GM21360 (cell line): ENCODE data around the gene ZKSCAN8.

Experiments
- ATAC-seq: cut with Tn5 transposase; IDR thresholded peaks from one replicate; pipeline ENCODE4 v1.9.1; 2021; ENCODE audit warnings: mild to moderate bottlenecking, moderate library complexity; ENCODE audit not compliant: unreplicated experiment

Gene ZKSCAN8

DNA sequence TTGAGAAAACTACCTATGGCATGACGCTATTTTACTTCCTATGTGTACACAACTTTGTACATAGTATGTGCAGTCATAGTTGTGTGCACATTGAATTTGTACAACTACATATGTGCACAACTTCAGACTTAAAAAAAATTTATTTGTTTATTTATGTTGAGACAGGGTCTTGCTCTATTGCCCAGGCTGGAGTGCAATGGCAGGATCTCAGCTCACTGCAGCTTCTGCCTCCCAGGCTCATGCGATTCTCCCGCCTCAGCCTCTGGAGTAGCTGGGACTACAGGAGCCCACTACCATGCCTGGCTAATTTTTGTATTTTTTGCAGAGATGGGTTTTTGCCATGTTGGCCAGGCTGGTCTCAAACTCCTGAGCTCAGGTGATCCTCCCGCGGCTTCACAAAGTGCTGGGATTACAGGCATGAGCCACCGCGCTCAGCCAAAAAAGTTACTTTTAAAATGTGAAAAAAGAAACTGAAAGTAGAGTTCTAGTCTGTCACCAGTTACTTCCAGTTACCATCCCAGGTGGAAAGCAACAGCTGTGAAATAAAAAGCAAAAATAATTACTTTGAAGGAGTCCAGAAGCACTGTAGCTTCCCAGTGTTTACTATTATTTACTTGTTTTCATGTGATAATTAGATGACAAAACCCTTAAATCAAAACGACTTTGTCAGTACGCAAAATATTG lies 1.7 kb upstream of the ZKSCAN8 start:
- no peak for ATAC-seq

DNA sequence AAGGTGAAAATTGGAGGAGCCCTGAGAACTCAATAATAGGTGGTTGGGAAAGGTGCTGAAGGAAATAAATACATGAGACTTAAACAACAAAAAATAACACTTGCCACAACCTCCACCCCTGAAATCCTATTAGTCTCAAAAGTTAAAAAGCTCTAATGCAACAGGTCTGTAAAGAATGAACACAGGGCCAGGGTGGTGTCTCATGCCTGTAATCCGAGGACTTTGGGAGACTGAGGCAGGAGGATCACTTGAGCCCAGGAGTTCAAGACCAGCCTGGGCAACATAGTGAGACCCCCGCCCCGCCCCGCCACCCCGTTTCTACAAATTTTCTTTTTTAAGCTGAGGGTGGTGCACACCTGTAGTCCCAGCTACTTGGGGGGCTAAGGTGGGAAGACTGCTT lies 1.1 kb upstream of the ZKSCAN8 start:
- ATAC-seq, result no peak

DNA sequence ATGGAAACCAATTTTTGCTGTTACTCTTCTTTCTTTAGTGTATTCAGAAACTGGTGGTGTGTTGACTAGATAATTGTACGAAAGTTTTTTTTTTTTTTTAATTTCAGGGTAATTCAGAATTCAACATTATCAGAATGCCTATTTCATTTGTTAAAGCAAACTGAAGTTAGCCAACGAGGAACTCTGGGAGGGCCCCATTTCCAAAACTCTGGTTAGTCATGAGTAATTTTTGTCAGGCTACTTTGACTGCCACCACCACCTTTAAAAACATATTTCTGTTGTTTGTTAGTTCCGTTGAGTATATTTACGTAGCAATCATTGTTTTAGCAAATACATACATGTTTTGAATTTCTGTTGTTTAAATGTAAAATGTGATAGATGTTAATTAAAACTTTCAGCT lies 763 bp downstream of the ZKSCAN8 start:
- no peak for ATAC-seq

DNA sequence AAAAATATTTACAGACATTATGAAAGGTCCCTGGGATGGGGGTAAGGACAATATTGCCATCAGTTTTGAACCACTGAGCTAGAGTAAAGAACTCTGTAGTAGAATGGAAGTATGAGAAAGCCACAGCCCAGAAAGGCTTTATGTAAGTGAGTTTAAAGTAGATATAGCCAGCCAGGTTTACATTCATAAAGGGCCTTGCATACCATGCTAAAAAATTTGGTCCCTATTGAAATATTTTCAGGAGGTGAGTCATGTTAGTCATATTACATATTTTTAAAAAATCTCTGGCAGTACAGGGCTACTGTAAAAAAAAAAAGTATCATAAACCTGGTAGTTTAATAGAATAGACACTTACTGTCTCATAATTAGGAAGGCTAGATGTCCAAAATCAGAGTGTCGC lies 3.5 kb downstream of the ZKSCAN8 start:
- no peak for ATAC-seq

DNA sequence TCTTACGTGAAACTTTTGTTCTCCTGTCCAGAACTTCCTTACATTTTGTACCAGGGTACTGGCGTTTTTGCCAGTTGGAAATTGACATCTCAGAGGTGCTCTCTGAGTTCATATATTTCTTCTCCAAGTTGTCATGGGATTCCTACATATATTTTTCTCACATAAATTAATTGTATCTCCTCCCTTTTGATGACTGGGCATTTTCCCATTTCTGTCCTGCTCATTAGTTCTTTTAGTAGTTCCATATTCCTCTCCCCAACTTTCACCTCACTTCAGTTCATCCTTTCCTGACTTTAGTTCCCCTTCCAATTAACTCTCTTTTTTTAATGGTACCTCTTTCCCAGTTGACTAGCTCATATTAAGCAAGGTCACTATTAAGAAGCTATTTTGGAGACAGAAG lies 10.8 kb downstream of the ZKSCAN8 start:
- no peak for ATAC-seq

DNA sequence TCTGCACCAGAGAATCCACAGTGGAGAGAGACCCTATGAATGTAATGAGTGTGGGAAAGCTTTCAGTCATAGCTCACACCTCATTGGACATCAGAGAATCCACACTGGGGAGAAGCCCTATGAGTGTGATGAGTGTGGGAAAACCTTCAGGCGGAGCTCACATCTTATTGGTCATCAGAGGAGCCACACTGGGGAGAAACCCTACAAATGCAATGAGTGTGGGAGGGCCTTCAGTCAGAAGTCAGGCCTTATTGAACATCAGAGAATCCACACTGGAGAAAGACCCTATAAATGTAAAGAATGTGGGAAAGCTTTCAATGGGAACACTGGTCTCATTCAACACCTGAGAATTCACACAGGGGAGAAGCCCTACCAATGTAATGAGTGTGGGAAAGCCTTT lies 11.9 kb downstream of the ZKSCAN8 start:
- no peak for ATAC-seq

DNA sequence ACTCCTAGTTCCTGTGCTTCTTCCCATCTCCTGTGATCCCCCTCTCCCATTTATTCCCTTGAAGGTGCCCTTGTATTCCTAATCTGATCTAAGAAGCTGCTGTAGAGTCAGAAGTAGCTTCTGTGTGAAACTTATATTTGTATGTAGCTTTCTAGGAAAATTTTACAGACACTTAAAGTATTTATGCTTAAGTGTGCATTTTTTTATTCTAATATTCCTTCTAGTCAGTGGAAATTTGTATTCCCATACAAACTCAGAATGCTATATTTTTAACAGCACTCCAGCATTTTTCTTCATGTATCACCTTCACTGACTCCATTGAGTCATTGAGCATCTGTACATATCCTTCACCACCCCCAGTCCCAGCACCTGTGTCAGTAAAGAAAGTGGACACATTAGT lies 12.7 kb downstream of the ZKSCAN8 start:
- ATAC-seq, result no peak

DNA sequence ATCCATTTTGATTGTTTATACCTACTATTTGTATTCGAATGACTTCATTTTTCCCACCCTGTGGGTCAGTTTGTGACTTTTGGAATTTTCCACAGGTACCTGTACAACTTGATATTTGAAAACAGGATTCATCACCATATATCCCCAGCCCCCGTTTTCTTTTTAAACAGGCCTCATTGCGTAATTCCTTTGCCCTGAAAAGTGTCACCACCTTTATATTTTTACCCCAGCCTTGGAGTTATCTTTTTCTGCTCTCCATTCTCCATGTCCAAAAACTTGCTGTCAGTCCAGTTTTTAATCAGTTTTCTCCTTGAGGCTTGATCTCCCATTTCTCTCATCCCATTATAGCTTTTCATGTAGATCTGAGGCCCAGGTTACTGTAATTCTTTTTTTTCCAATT lies 16.6 kb downstream of the ZKSCAN8 start:
- ATAC-seq, result no peak

DNA sequence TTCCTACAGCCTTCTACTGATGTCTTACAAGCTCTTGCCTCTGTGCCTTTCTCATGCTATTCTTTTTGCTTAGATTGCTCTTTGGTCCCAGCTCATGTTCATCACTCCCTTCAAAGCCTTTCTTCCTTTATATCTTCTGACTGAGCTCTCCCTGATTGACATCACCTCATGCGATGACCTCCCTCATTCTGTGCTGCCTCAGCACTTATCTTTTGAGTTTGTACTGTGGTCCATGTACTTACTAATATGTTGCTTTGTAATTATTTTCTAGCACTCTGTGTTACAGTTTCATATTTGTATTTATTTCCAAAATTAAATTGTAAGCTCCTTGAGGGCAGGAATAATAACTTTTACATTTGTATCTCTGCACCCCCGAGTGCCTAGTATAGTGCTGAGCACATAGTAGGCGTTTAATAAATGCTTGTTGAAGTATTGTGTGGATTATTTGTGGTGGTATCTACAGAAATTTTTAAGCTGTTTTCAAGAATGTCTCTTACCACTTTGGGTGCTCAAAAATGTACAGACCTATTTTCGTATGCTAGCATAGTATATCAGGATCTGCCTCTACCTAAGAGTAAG lies 17.4 kb downstream of the ZKSCAN8 start:
- ATAC-seq, result no peak

DNA sequence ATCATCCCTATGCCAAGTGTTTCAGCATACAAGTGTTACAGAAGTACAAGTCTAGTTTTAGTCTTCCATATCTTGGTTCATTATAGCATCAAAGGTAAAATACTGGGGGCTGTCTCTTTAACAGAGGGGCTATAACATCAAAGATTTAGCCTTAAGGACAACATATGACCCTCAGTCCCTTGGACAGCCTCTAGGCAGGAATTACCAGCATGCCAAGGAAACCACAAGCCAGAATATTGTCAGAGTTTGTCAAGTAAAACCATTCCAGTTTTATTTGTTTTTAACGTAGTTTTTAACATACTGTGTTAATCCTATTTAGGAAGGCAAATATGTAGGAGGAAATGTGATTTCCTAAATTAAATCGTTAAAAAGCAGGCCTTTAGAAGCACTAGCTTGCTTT lies 18.6 kb downstream of the ZKSCAN8 start:
- no peak for ATAC-seq

DNA sequence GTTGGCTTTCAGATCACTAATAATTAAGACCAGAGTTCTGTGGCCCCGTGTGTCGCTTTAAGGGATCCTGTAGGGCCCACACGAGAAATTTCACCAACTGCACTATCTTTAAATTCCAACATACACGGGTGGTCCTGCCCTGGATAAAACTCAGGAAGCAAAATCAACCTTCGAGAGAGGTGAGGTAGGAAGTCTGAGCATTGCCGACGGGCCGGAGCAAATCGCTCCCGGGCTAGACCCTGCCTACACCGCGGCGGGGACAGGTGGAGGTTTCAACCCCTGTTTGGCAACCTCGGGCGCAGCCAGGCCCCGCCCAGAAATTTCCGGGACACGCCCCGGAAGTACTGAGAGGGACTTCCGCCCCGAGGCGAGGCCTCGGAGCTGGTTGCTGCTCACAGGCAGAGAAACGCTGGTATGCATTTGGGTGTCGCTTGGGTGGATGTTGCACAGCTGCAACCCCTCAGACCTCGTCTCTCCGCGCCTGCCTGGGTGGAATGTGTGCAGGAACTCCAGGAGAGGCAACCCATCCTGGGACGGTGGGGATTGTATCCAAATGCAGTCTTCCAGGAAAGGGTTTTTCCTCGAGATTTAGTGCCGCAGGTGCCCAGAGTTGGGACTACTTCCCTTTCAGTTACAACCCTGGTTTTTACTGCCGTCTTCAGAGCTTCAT lies 19.9 kb downstream of the ZKSCAN8 start:
- ATAC-seq, result peak; percentile 86

DNA sequence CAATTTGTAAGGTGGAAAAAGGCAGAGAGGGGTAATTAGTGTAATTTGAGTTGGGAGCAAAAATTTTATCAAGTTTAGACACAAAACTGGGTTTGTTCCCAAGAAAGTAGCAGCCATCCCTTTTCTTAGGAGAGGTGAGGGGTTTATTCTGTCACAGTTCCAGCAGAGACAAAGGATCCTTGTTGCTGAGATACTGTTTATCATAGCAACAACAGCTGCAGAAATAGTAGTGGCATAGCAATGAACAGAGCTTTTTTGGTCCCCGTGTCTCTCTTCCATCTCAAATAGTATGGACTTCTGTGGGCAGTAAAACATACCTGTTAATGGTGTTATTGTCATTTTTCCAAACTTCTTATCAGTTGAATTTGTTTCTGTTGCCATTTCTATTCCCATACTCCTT lies 23.9 kb downstream of the ZKSCAN8 start:
- ATAC-seq, result no peak

DNA sequence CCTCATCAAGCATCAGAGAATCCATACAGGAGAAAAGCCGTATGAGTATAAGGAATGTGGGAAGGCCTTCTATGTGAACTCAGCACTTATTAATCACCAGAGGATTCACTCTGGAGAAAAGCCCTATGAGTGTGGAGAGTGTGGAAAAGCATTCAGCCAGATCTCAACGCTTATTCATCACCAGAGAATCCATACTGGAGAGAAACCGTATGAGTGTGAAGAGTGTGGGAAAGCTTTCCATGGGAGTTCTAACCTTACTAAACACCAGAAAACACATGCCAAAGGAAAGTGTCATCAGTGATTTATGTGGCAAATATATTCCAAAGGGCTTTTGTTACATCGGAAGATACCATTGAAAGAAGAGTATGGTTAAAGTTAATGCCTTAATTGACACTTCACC lies 25.4 kb downstream of the ZKSCAN8 start:
- no peak for ATAC-seq

DNA sequence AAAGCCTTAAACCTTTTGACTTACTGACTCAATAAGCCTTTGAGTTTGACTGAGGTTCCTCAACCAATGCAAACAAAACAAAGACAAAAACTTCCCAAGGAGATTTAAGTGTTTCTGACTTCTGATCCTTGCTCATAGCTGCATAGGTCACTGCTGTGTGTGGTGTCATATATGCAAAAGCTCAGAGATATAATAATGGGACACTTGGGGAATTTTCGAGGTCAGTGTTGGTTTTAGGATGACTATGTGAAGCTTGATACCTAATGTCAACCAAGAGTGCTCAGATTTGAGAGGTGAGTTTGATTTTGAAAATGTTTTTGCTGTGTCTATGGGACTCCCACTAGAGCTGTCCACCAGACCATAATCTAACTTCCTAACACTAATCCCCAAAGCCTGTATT lies 26.2 kb downstream of the ZKSCAN8 start:
- no peak for ATAC-seq

DNA sequence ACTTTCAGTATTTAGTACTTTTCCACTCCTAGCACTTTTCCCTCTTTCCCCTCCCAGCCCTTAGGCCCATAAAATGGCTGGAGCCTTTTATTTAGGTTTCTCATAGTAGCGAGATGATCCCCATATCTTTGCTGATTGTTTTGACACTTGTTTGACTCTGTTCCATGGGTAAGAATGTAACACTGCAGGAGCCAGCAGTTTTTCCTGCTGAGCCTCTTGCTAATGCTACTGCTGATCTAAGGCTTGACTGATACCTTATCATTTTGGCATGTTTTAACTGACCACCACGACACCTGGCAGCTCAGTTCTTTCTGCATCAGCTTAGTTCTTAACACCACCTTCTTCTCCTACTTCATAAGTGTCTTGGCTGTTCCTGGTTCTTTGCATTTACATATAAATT lies 29.6 kb downstream of the ZKSCAN8 start:
- no peak for ATAC-seq

DNA sequence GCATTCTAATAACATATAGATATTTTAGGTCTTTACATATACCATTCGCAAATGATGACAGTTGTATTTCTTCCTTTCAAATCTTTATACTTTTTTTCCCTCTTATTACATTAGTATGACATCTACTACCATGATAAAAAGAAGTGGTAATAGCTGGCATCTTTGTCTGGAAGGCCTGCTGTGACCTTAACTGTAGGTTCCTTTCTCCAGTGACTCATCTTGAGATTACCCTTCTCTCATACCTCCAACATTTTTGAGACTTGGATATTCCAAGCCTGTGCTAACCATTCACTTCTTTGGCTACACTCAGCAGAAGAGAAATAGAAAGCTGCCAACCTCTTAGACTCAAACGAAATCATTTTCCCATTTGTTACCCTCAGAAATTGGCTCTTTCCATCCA lies 30.3 kb downstream of the ZKSCAN8 start:
- no peak for ATAC-seq

DNA sequence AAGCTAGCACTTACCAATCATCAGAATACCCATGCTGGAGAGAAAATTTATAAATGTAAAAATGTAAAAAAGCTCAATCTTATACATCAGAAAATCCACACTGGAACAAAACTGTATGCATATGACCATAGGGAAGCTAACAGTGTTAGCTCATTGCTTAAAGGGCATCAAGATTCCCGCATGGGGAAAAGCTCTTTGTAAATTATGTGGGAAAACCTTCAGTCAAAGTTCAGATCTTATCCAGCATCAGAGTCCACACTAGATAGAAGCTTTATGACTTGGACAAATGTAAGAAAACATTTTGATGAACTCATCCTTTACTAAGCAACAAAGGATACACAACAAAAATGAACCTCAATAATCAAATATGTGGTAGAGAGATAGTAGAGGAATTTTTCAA lies 34.7 kb downstream of the ZKSCAN8 start:
- ATAC-seq, result no peak

DNA sequence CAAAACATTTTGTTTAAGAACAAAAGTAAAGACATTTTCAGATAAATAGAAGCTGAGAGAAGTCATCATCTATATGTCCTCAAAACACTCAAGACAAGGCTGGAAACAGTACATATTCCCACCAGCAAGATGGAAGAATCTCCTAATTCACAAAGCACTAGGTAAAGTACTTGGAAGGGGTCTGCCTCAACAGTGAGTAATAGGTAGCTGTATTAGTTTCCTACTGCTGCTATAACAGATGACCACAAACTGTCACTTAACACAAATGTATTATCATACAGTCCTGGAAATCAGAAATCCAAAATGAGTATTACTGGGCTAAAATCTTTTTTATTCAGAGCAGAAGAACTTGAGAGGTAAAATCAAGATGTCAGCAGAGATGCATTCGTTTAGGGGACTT lies 40.6 kb downstream of the ZKSCAN8 start:
- no peak for ATAC-seq

DNA sequence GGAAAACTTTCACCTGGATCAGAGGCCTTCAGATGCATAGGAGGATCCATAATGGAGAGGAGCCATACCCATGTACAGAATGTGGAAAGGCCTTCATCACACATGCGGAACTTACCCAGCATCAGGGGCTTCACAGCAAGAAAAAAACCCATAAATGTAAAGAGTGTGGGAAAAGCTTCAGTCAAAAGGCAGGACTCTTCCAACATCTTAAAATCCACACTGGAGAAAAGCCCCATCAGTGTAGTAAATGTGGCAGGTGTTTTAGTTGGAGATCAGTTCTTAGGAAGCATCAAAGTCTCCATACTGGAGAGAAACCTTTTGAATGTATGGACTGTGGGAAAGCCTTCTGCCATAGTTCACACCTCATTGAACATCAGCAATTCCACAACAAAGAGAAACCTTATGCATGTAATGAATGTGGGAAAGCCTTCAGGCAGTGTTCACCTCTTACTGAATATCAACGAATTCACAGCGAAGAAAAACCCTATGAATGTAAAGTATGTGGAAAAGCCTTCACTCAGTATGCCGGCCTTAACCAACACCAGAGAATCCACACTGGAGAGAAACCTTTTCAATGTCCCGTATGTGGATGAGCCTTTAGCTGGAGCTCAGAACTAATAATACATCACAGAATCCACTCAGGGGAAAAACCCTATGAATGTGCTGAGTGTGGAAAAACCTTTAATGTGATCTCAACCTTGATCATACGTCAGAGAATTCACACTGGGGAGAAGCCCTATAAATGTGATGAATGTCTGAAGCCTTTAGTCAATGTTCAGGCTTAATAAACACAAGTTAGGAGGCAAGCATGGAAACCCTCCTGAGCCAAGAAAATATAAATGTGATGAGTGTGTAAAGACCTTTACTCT lies 46.7 kb downstream of the ZKSCAN8 start:
- no peak for ATAC-seq

DNA sequence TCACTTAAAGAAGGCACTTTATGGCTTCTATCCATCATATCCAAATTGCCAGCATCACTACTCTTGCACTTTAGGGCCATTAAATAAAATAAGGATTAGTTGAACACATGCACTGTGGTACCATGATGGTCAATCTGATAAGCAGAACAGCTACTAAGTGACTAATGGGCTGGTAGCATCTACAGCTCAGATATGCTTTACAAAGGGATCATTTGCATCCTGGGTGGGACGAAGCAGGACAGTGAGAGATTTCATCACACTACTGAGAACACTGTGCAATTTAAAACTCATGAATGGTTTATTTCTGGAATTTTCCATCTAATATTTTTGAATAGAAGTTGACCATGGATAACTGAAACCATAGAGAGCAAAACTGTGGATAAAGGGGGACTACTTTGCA lies 58.3 kb downstream of the ZKSCAN8 start:
- no peak for ATAC-seq

DNA sequence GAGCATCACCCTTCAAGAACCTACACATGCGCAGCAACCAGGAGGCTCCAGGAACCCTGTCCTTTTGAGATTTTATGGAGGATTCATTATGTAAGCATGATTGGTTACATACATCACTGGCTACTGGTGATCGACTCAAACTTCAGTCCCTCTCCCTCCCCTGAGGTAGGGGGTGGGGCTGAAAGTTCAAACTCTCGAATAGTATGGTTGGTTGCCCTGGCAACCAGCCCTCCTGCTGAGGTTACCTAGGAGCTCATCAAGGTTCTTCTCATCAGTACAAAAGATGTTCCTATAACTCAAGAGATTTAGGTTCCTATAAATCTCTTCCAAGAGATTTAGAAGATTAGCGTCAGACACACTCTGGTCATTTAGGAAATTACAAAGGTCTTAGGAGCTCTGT lies 61.5 kb downstream of the ZKSCAN8 start:
- ATAC-seq, result no peak

DNA sequence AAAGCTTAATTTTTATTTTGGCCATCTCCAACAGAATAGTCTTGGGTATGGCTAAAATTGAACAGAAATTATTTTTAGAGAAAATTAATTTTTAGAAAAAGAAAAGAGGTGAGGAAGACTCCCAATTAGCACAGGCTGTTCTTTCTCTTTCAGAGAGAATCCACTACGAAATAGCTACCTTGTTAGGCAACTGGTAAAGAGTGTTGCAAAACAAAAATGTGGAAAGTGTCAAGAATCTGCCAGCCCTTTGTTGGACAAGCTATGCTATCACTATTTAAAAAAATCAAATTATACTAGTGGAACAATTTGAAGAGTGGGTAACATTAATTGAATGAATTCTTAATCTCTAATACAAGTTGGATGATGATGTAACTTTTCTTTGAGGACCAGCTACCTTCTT lies 64.2 kb downstream of the ZKSCAN8 start:
- ATAC-seq, result no peak
